ENCODE measurements around the gene YES1. TPM values are rescaled to one million over a fixed set of nuclear protein-coding genes. Genes with fewer than 3 reads are reported as not detected.

Gene YES1
- total RNA-seq, 1 donor from 2014 or later: 17.1 TPM

DNA sequence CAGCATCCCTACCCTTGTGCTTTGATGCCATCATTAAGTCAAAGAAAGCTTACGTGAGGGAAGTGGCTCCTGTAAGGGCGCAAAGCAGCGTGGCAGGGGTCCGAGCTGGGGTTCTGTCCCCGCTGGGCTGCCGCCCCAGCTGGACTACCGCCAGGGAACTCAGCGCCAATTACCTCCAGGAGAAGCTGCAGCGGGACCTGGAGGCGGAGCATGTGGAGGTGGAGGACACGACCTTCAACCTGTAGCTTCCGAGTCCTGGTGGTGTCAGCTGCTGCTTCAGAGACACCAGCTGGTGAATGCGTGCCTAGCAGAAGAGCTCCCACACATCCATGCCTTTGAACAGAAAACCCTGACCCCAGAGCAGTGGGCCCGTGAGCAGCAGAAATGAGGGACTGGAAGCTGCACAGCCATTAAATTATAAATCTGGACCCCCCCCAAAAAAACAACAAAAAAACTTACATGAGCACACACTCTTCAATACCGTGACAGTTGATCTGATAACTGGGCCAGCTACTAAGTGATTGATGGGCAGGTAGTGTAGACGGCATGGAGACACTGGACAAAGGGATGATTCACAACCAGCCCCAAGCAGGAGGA, 20.1 kb upstream of the YES1 start:
- Mint-ChIP-seq H3K4me1 (ENCODE audit: low read depth, unreplicated experiment) (peaks cover 7% of the 10 kb centered on the region), H3K9me3 (ENCODE audit: unreplicated experiment) (no peaks in the 10 kb centered on the region), H3K4me3 (ENCODE audit: unreplicated experiment) (no peak overlapping the region), H3K36me3 (ENCODE audit: unreplicated experiment) (no peaks in the 10 kb centered on the region), H3K27ac (ENCODE audit: unreplicated experiment) (no peak overlapping the region), H3K27me3 (ENCODE audit: unreplicated experiment) (no peaks in the 10 kb centered on the region)
- peak; percentile 35 for DNase-seq
- TF ChIP-seq, protein P1, sequence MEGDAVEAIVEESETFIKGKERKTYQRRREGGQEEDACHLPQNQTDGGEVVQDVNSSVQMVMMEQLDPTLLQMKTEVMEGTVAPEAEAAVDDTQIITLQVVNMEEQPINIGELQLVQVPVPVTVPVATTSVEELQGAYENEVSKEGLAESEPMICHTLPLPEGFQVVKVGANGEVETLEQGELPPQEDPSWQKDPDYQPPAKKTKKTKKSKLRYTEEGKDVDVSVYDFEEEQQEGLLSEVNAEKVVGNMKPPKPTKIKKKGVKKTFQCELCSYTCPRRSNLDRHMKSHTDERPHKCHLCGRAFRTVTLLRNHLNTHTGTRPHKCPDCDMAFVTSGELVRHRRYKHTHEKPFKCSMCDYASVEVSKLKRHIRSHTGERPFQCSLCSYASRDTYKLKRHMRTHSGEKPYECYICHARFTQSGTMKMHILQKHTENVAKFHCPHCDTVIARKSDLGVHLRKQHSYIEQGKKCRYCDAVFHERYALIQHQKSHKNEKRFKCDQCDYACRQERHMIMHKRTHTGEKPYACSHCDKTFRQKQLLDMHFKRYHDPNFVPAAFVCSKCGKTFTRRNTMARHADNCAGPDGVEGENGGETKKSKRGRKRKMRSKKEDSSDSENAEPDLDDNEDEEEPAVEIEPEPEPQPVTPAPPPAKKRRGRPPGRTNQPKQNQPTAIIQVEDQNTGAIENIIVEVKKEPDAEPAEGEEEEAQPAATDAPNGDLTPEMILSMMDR (IDR thresholded peaks at IDR 0.05; ENCODE audit: partially characterized antibody, unreplicated experiment): no peak

DNA sequence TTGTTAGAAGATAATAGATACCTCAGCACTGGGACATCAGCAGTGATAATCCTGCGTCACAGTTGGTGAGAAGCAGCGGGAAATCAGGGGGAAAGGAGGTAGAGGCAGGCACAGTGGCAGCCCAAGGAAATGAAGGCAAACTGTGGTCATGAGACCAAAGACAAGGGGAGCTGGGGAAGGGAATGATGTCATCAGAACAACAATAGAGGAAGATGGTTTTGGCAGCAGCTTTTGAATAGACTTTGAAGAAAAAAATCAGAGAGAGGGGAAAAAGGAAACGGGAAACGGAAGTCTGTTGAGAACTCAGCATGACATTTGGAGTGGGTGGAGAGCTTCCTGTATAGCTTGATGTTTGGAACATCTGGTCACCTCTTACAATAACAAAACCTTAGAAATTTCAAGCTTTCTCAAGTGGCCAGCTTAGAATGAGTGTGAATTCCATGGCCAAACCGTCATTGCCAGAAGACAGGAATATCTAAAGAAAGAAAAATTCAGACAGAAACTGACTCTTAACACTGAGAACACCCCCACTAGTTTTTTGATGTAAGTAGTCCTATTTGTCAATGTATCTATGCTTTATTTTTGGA, 18.4 kb upstream of the YES1 start:
- no peaks in the 10 kb centered on the region for H3K27me3 Mint-ChIP-seq (ENCODE audit: unreplicated experiment)
- H3K27ac Mint-ChIP-seq (ENCODE audit: unreplicated experiment): no peak overlapping the region
- TF ChIP-seq, protein P1 (IDR thresholded peaks at IDR 0.05; ENCODE audit: partially characterized antibody, unreplicated experiment): no peak
- H3K4me1 Mint-ChIP-seq (ENCODE audit: low read depth, unreplicated experiment): peaks cover 7% of the 10 kb centered on the region
- no peaks in the 10 kb centered on the region for H3K9me3 Mint-ChIP-seq (ENCODE audit: unreplicated experiment)
- H3K36me3 Mint-ChIP-seq (ENCODE audit: unreplicated experiment): no peaks in the 10 kb centered on the region
- DNase-seq: no peak
- H3K4me3 Mint-ChIP-seq (ENCODE audit: unreplicated experiment): no peak overlapping the region

DNA sequence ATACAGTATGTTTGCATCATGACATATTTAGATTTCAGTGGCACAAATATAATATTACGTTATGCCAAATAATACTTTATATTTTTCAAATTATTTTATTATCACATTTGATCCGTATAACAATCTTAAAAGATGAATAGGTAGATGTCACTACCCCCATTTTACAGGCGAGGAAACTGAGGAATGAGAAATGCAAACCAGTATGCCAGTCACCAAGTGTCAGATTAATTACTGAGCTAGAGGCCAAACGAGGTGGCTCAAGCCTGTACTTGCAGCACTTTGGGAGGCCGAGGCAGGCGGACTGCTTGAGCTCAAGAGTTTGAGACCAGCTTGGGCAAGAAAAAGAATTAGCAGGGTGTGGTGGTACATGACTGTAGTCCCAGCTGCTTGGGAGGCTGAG, 17.4 kb upstream of the YES1 start:
- no peak overlapping the region for H3K4me3 Mint-ChIP-seq (ENCODE audit: unreplicated experiment)

DNA sequence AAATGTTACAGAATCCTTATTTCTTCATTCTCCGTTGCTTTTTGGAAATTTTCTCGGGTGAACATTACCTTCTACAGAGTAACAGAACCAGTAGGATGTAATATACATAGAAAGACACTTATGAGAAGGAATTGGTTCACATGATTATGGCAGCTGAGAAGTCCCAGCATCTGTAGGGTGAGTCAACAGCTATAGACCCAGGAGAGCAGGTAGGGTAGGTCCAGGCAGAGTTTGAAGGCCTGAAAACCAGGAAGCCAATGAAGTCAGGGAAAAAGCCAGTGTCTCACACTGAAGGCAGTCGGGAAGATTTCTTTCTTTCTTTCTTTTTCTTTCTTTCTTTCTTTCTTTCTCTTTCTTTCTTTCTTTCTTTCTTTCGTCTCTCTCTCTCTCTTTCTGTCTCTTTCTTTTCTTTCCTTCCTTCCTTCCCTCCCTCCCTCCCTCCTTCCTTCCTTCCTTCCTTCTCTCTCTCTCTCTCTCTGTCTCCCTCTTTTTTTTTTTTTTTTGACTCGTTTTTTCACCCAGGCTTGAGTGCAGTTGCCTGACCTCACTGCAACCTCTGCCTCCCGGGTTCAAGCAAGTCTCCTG, 15.1 kb upstream of the YES1 start:
- H3K4me3 Mint-ChIP-seq (ENCODE audit: unreplicated experiment): no peak overlapping the region
- peaks cover under 1% of the 10 kb centered on the region for H3K4me1 Mint-ChIP-seq (ENCODE audit: low read depth, unreplicated experiment)
- no peak overlapping the region for H3K27ac Mint-ChIP-seq (ENCODE audit: unreplicated experiment)
- no peaks in the 10 kb centered on the region for H3K9me3 Mint-ChIP-seq (ENCODE audit: unreplicated experiment)
- H3K36me3 Mint-ChIP-seq (ENCODE audit: unreplicated experiment): no peaks in the 10 kb centered on the region
- TF ChIP-seq, protein P1 (IDR thresholded peaks at IDR 0.05; ENCODE audit: partially characterized antibody, unreplicated experiment): no peak
- no peaks in the 10 kb centered on the region for H3K27me3 Mint-ChIP-seq (ENCODE audit: unreplicated experiment)
- no peak for DNase-seq

More for the DNA sequence above, 17.4 kb upstream of the YES1 start:
- H3K9me3 Mint-ChIP-seq (ENCODE audit: unreplicated experiment): no peaks in the 10 kb centered on the region
- DNase-seq: no peak
- no peaks in the 10 kb centered on the region for H3K36me3 Mint-ChIP-seq (ENCODE audit: unreplicated experiment)
- H3K27me3 Mint-ChIP-seq (ENCODE audit: unreplicated experiment): no peaks in the 10 kb centered on the region
- TF ChIP-seq, protein P1 (IDR thresholded peaks at IDR 0.05; ENCODE audit: partially characterized antibody, unreplicated experiment): no peak
- H3K27ac Mint-ChIP-seq (ENCODE audit: unreplicated experiment): no peak overlapping the region
- H3K4me1 Mint-ChIP-seq (ENCODE audit: low read depth, unreplicated experiment): peaks cover 7% of the 10 kb centered on the region

Measured in glutamatergic neuron (in vitro differentiated cells).